Activated CD4-positive, alpha-beta memory T cell treated with anti-CD3 and anti-CD28 coated beads for 36 hours (primary cell): Measurements from ENCODE around the gene P4HA2. TPM values are rescaled to one million over a fixed set of nuclear protein-coding genes. Genes with fewer than 3 reads are reported as not detected.

Source experiments
- CTCF ChIA-PET: fragments of 350-600 bp; sonication (Branson Sonifier 250); formaldehyde crosslinking; loops from one replicate; lab custom pipeline; 2021; ENCODE audit warnings: antibody characterized with exemption, inconsistent platforms; lab: Charles Lee
- POLR2A ChIA-PET: fragments of 350-600 bp; sonication (Branson Sonifier 250); formaldehyde crosslinking; loops from one replicate; lab custom pipeline; 2021; ENCODE audit warnings: antibody characterized with exemption; lab: Charles Lee
- DNase-seq: peaks from one replicate; pipeline ENCODE4 v3.0.0-alpha.2; 2020
- H3K27ac Mint-ChIP-seq: one replicate; pipeline ENCODE4 v1.8.0; 2021; ENCODE audit warnings: mixed read lengths
- H3K27me3 Mint-ChIP-seq: one replicate; pipeline ENCODE4 v1.8.0; 2021; ENCODE audit warnings: mixed read lengths
- H3K36me3 Mint-ChIP-seq: one replicate; pipeline ENCODE4 v1.8.0; 2021; ENCODE audit warnings: mixed read lengths
- H3K4me1 Mint-ChIP-seq: one replicate; pipeline ENCODE4 v1.8.0; 2021; ENCODE audit warnings: low read depth, mixed read lengths
- H3K4me3 Mint-ChIP-seq: one replicate; pipeline ENCODE4 v1.8.0; 2021; ENCODE audit warnings: mild to moderate bottlenecking, mixed read lengths
- H3K9me3 Mint-ChIP-seq: one replicate; pipeline ENCODE4 v1.8.0; 2021; ENCODE audit warnings: mixed read lengths
- intact Hi-C: fragments of 100-400 bp; cut with micrococcal nuclease; formaldehyde crosslinking; loops from one replicate; pipeline ENCODE4 v1.15.1; 2023
- total RNA-seq, 2 experiments: library from RNA; stranded (reverse); gene quantifications; one replicate each; pipeline ENCODE4 v1.2.3, GENCODE V29; 2021

The P4HA2 gene
- total RNA-seq, 2 experiments from 2014 or later = 6.0 to 6.1 TPM

DNA sequence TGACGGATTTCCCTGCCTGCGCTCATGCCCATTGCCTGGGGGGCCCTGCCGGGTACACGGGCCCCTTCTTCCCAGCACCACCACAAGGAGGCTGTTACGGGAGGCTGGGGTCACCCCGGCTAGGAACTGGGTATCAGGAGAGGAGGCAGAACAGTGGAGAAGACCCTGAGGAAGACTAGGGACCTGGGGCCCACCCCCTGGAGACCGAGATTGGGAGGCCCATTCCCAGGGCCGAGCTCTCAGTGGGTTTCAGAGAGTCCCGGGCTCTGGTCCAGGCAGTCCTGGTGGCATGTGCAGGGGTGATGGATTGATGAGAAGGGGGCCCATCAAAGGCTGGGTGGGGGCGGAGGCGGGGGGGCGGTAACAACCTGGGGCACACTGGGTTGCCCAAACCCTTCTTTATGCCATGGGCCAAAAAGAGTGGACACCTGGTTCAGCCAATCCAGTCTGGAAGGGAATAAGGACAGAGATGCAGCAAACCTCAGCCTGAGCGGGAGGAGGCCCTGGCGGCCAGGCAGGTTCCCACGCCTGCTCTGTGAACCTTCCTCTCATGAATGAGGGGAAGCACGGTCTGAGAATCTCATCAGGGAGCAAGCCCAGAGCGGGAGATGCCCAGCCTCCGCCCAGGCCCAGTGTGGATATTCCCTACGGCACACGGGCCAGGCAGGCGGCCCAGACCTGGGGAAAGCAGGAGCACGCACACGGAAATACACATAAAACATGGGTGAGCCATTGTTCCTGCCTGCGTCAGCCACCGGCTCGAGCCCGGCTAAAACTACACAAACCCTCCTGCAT is 785 bp upstream of the P4HA2 start:
- Mint-ChIP-seq H3K4me3 (peak overlapping the region; percentile 33), H3K4me1 (peaks cover 9% of the 10 kb centered on the region), H3K27me3 (peaks cover 17% of the 10 kb centered on the region), H3K9me3 (no peaks in the 10 kb centered on the region), H3K36me3 (no peaks in the 10 kb centered on the region), H3K27ac (no peak overlapping the region)
- POLR2A ChIA-PET = interaction anchor here (1.0 kb wide), 1 partner anchor 66 kb away, joined by 4 read pairs; the partner anchor contains the start of gene SLC22A4
- intact Hi-C loops = loop anchor here (2.0 kb wide), 1 partner anchor 164 kb away; no protein-coding TSS in a partner anchor
- CTCF ChIA-PET = interaction anchor here (0.8 to 7.3 kb wide), 5 partner anchors 10 to 164 kb away, joined by 3 to 76 read pairs (median 5); no protein-coding TSS in a partner anchor
- DNase-seq = no peak

DNA sequence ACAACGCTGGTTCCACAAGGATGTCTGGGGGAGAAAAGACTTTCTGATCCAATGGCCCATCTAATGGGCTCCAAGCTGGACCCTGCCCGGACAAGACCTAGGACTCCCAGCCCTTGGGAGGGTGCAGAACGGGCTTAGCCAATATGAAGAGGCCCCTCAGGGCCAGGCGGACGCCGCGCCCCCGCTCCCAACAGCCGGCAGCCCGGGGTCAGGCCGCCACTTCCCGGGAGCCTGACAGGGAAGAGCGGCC is 493 bp downstream of the P4HA2 start:
- ChIA-PET POLR2A (interaction anchor here (1.0 kb wide), 1 partner anchor 67 kb away, joined by 4 read pairs; the partner anchor contains the start of gene SLC22A4), CTCF (interaction anchor here (0.9 to 7.3 kb wide), 4 partner anchors 11 to 164 kb away, joined by 3 to 76 read pairs (median 5); no protein-coding TSS in a partner anchor)
- peaks cover 9% of the 10 kb centered on the region for H3K4me1 Mint-ChIP-seq
- intact Hi-C loops = no loop called here
- H3K27ac Mint-ChIP-seq = no peak overlapping the region
- no peak for DNase-seq
- H3K27me3 Mint-ChIP-seq = peaks cover 17% of the 10 kb centered on the region
- no peaks in the 10 kb centered on the region for H3K36me3 Mint-ChIP-seq
- H3K9me3 Mint-ChIP-seq = no peaks in the 10 kb centered on the region
- H3K4me3 Mint-ChIP-seq = no peak overlapping the region

DNA sequence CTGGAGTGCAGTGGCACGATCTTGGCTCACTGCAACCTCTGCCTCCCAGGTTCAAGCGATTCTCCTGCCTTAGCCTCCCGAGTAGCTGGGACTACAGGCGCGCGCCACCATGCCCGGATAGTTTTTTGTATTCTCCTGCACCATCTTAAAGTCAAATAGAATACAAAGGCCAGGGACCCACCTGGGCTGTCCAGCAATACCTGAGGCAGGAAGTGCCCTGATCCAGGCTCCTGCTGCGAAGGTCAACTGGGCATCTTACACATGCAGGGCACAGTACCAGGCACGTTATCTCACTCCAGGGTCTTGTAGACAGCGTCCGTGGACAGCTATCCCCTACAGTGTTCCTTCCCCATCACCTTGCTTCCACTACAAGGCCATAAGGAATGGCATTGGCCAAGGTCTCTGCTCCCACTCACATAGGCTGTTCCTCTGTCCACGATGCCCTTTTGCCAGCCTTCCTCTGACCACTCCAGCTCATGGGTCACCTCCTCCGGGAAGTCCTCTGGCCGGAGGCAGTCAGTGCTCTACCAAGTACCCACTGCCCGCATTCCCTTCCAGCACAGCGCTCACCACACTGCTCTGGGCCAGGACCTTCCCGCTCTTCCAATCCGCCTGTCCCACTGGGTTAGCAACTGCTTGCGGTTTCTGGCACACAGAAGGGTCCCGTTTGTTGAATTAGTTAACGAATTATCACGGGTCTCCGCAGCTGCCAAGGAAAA is 978 bp downstream of the P4HA2 start:
- ChIA-PET CTCF (interaction anchor here (0.9 to 7.3 kb wide), 4 partner anchors 12 to 164 kb away, joined by 3 to 76 read pairs (median 5); no protein-coding TSS in a partner anchor), POLR2A (no interaction called here)
- Mint-ChIP-seq H3K36me3 (no peaks in the 10 kb centered on the region), H3K4me3 (no peak overlapping the region), H3K4me1 (peaks cover 9% of the 10 kb centered on the region), H3K27ac (no peak overlapping the region), H3K9me3 (no peaks in the 10 kb centered on the region), H3K27me3 (peaks cover 17% of the 10 kb centered on the region)
- intact Hi-C loops = no loop called here
- no peak for DNase-seq

DNA sequence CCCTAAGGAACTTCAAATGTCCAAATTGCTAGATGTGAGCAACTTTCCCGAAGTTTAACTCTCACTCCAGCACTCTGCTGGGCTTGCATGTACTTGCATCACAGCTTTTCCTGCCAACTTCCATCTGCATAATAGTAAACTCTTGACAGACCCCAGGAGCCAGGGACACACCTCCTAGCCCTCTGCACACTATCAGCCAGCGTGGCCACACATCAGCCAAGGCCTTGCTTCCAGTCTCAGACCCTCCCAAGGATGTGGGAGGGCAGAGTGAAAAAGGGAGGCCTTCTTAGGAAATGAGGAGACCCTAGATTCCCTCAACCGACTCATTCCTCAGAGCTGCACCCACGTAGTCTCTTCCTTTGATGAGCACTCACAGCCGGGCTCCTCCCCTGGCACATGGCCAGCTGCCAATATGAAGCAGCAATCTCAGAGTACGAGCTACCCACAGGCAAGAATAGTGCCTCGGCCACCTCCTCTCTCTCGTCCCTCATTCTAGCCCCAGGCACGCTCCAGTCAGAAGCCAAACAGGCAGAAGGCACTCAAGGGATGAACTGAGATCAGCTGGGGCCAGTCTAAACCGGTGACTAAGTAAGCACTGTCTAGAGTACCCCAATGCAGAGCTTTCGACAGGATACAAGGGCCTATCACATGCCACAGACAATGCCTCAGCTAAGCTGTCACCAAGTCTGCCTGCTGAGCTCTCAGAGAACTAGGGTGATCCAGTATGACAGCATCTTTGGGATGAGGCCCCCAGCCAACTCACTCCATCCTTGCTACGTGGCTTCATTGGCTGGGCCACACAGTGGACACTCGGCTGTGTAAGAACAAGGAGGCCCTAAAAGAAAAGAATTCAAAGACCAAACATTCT is 2.3 kb downstream of the P4HA2 start:
- no peak overlapping the region for H3K4me3 Mint-ChIP-seq
- no peaks in the 10 kb centered on the region for H3K36me3 Mint-ChIP-seq
- intact Hi-C loops = no loop called here
- peaks cover 9% of the 10 kb centered on the region for H3K4me1 Mint-ChIP-seq
- DNase-seq = peak; percentile 63
- H3K9me3 Mint-ChIP-seq = no peaks in the 10 kb centered on the region
- ChIA-PET POLR2A (interaction anchor here (1.0 kb wide), 1 partner anchor 11 kb away, joined by 3 read pairs; no protein-coding TSS in a partner anchor), CTCF (interaction anchor here (0.8 to 7.3 kb wide), 2 partner anchors 13 to 36 kb away, joined by 4 to 76 read pairs; no protein-coding TSS in a partner anchor)
- no peak overlapping the region for H3K27ac Mint-ChIP-seq
- peaks cover 17% of the 10 kb centered on the region for H3K27me3 Mint-ChIP-seq

DNA sequence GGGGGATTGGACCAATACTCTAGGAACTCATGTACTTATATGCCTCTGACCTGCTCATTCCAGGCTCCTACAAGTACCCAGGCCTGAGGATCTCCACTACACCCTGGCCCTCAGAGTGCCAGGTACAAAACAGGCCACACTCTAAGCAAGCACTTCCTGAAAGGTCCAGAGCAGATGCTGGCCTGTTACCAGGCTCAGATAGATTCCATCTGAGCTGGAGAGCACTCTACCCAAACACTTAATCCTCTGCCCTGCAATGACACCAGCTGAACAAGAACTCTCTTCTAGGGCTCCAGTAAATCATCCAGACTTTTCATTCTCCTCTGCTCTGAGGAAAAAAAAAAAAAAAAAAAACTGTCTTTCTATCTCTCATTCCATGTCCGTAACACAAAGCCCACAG is 2.9 kb downstream of the P4HA2 start:
- Mint-ChIP-seq H3K27ac (no peak overlapping the region), H3K9me3 (no peaks in the 10 kb centered on the region), H3K4me1 (peaks cover 9% of the 10 kb centered on the region), H3K27me3 (peaks cover 14% of the 10 kb centered on the region), H3K36me3 (no peaks in the 10 kb centered on the region), H3K4me3 (no peak overlapping the region)
- CTCF ChIA-PET = interaction anchor here (7.3 kb wide), 1 partner anchor 14 kb away, joined by 76 read pairs; no protein-coding TSS in a partner anchor
- intact Hi-C loops = no loop called here
- POLR2A ChIA-PET = interaction anchor here (0.7 to 1.0 kb wide), 2 partner anchors 10 to 160 kb away, joined by 3 read pairs; no protein-coding TSS in a partner anchor
- DNase-seq = no peak

DNA sequence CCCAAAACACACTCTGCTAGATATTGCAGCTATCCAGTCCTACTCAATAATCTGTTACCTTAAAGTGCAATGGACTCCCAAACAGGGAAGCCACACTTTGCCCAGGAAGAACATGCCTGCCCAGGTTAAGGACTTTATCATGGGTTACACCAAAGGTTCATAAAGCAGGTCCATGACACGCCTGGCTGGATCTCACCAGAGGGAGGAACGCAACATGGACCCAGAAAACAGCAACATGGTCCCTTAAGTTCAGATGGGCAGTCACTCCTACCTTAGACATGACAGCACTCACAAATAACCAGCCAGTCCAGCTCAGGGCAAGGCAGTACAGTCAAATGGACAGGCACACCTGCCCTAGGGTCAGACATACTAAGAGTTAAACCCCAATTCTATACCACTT is 3.8 kb downstream of the P4HA2 start:
- POLR2A ChIA-PET = no interaction called here
- Mint-ChIP-seq H3K4me1 (peaks cover 9% of the 10 kb centered on the region), H3K27ac (no peak overlapping the region), H3K27me3 (peaks cover 5% of the 10 kb centered on the region), H3K4me3 (no peak overlapping the region), H3K9me3 (no peaks in the 10 kb centered on the region), H3K36me3 (no peaks in the 10 kb centered on the region)
- no peak for DNase-seq
- intact Hi-C loops = no loop called here
- CTCF ChIA-PET = interaction anchor here (7.3 kb wide), 1 partner anchor 14 kb away, joined by 76 read pairs; no protein-coding TSS in a partner anchor

DNA sequence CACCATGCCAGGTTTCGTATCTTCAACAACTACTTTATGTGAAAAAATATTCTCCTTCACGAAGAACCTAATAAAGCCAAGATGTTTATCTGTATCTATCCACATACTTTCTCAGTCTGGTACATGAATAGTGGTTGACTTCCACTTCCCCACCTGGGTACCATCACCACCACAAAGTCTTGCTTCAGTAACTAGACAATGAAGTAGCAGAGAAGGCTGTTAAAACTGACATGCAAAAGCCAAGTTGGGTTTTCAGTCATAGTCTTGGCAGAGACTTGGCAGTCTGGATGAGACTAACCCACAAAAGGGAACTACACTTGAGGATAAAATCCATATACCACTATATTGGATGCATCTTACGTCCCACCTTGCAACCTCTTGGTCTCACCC is 5.0 kb downstream of the P4HA2 start:
- no peak overlapping the region for H3K27ac Mint-ChIP-seq
- peaks cover 5% of the 10 kb centered on the region for H3K27me3 Mint-ChIP-seq

DNA sequence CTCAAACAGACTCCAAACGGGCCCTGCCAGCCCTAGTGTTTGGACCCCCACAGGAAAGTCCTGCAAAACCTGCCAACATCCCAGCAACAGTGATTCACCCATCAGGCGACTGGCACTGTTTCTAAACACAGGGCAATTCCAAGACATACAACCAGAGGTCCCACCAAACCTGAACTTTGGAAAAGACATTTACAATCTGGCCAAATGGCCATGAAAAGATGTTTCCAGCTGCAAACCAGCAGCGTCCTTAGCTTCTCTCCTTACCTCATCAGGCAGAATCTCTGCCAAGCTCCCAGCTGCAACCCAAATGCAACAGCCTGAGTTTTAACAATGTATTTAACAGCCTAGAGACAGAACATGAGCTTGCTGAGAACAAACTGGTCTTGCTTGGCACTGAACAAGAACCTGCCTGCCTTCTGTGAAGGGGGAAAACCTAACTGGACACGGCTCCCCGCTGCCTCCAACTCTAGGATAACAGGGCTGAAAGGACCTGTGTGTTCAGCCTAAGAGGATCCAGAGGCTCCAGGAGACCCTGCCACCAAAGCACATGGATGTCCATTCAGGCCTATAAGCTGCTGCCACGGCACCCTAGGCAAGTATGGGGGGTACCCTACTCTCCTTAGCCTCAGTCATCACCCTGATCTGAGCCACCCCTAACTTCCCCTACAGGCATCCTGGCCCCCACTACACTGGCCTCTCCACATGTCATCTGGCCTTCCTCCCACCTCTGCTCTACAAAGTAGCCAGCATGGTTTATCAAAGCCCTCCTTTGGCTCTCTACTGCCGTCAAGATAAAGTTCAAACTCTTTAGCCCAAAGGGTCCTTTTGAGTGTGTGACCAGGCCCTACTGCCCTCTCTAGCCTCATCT is 5.6 kb downstream of the P4HA2 start:
- no peaks in the 10 kb centered on the region for H3K9me3 Mint-ChIP-seq
- H3K27ac Mint-ChIP-seq = no peak overlapping the region
- H3K4me1 Mint-ChIP-seq = peaks cover 9% of the 10 kb centered on the region
- ChIA-PET CTCF (interaction anchor here (0.8 kb wide), 1 partner anchor 17 kb away, joined by 3 read pairs; no protein-coding TSS in a partner anchor), POLR2A (no interaction called here)
- intact Hi-C loops = no loop called here
- no peaks in the 10 kb centered on the region for H3K36me3 Mint-ChIP-seq
- DNase-seq = no peak
- H3K4me3 Mint-ChIP-seq = no peak overlapping the region
- peaks cover 4% of the 10 kb centered on the region for H3K27me3 Mint-ChIP-seq

More for the DNA sequence above, 5.0 kb downstream of the P4HA2 start:
- Mint-ChIP-seq H3K9me3 (no peaks in the 10 kb centered on the region), H3K36me3 (no peaks in the 10 kb centered on the region), H3K4me3 (no peak overlapping the region), H3K4me1 (peaks cover 9% of the 10 kb centered on the region)
- ChIA-PET CTCF (interaction anchor here (0.7 kb wide), 1 partner anchor 16 kb away, joined by 3 read pairs; no protein-coding TSS in a partner anchor), POLR2A (no interaction called here)
- no peak for DNase-seq
- intact Hi-C loops = no loop called here

DNA sequence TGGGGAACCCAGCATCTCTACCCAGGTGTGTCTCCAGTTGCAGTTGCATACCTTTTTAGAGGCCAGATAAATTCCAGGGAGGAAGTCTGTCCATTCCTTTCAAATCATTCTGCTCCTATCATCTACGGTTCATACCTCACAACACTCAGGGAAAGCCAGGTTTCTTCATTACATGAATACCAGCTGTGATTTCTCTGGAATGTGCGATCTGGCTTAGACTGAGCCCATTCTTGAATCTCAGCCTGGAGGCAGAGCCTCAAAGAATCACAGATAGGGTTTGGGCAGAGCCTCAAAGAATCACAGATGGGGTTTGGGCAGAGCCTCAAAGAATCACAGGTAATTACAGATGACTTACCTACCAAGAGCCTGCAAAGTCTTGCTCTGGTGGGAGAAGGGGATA is 7.2 kb downstream of the P4HA2 start:
- ChIA-PET POLR2A (no interaction called here), CTCF (no interaction called here)
- Mint-ChIP-seq H3K4me1 (peaks cover 5% of the 10 kb centered on the region), H3K27ac (no peak overlapping the region), H3K36me3 (no peaks in the 10 kb centered on the region), H3K4me3 (no peak overlapping the region), H3K27me3 (no peaks in the 10 kb centered on the region), H3K9me3 (no peaks in the 10 kb centered on the region)
- intact Hi-C loops = no loop called here
- DNase-seq = no peak

DNA sequence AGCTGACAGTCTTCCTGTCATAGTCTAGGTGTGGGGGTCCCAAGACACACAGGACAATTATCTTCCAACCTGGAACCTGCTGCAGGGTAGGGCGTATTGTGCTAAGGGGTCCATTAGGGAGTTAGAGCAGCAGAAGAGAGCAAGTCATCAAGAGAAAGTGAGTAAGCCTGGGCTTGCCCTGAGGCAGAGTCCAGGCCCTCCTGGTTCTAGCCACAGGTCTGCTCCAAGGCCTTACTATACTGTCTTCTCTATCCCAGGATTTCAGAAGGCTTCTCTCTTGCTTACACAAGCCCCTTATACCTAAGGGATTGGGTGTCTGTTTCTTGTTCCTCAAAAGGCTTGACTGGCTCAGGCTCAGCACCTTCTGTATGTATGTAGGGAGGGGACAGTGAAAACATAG is 7.7 kb downstream of the P4HA2 start:
- H3K27me3 Mint-ChIP-seq = no peaks in the 10 kb centered on the region
- no peaks in the 10 kb centered on the region for H3K9me3 Mint-ChIP-seq
- H3K27ac Mint-ChIP-seq = no peak overlapping the region
- POLR2A ChIA-PET = no interaction called here
- no peaks in the 10 kb centered on the region for H3K4me1 Mint-ChIP-seq
- no peak for DNase-seq
- CTCF ChIA-PET = no interaction called here
- H3K36me3 Mint-ChIP-seq = no peaks in the 10 kb centered on the region
- H3K4me3 Mint-ChIP-seq = no peak overlapping the region
- intact Hi-C loops = no loop called here
